Smooth muscle cell of bladder (primary cell): ENCODE data around the gene OR4C16. TPM values are rescaled to one million over a fixed set of nuclear protein-coding genes. Genes with fewer than 3 reads are reported as not detected.

Experiments used
- total RNA-seq: library from RNA; depleted of rRNA; stranded (reverse); fragments of >200 nt; gene quantifications from 2 replicates; pipeline ENCODE4 v1.2.3, GENCODE V29; 2014

OR4C16 gene
- not detected in 2 replicates for total RNA-seq

GRCh38 chr11:55571828-55572227 lies at the start of gene OR4C16:
Gene OR4C16, plus strand, starts transcription at chr11:55572128. Its CDS starts 0 bp downstream, at chr11:55572128.

GRCh38 chr11:55554169-55554568 lies 17.8 kb upstream of the OR4C16 start, which contains the start of gene OR4C15:
Gene OR4C15, plus strand, starts transcription at chr11:55554469. Its CDS starts 0 bp downstream, at chr11:55554469.

GRCh38 chr11:55607545-55607944 lies 35.6 kb downstream of the OR4C16 start, which contains the start of gene OR4C11:
Gene OR4C11, minus strand, starts transcription at chr11:55607645. Its CDS starts 3,272 bp downstream, at chr11:55604373.

Other genes with a start within 250 kb of the OR4C16 start
- not detected in 2 replicates for gene OR4A16, start 228.9 kb upstream of the OR4C16 start, total RNA-seq
- not detected in 2 replicates for gene OR4A15, start 204.2 kb upstream of the OR4C16 start, total RNA-seq
- gene OR4C15, start 17.7 kb upstream of the OR4C16 start, total RNA-seq: not detected in 2 replicates
- gene OR4C11, start 35.5 kb downstream of the OR4C16 start, total RNA-seq: not detected in 2 replicates
- not detected in 2 replicates for gene OR4P4, start 63.0 kb downstream of the OR4C16 start, total RNA-seq
- gene OR4S2, start 76.2 kb downstream of the OR4C16 start, total RNA-seq: not detected in 2 replicates
- gene OR4C6, start 90.1 kb downstream of the OR4C16 start, total RNA-seq: not detected in 2 replicates
- not detected in 2 replicates for gene OR5D13, start 201.3 kb downstream of the OR4C16 start, total RNA-seq
- not detected in 2 replicates for gene OR5D14, start 223.4 kb downstream of the OR4C16 start, total RNA-seq
- not detected in 2 replicates for gene OR5L1, start 239.2 kb downstream of the OR4C16 start, total RNA-seq
- gene OR5D18, start 247.5 kb downstream of the OR4C16 start, total RNA-seq: not detected in 2 replicates